Measurements from ENCODE around the gene GUCA2B. TPM values are rescaled to one million over a fixed set of nuclear protein-coding genes. Genes with fewer than 3 reads are reported as not detected.

GUCA2B gene
- total RNA-seq, 1 donor from 2014 or later = not detected

- H3K4me3 Mint-ChIP-seq (ENCODE audit: unreplicated experiment) = no peak overlapping the region
These were observed 25.4 kb upstream of the GUCA2B start for GRCh38 chr1:42127767-42128166.

DNA sequence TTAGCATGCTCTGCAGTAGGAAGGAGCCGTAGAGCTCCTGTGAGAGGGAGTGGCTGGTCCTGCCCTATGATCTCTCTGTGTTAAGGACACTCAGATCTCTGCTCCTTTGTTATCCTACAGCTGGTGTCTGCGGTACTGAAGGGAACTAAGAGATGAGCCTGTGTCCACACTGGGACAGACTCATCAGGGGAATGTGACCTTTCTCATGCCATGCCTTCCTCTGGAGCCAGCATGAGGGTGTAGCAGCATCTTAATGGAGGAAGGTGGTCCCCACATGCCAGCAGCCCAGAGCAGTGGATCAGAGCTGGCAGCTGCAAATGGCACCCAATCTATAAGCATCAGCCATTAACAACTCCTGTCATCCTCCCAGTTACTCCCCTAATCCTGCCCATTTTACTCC lies 24.7 kb upstream of the GUCA2B start:
- Mint-ChIP-seq H3K4me3 (ENCODE audit: unreplicated experiment) (no peak overlapping the region), H3K27me3 (ENCODE audit: low read depth, unreplicated experiment) (peaks cover 23% of the 10 kb centered on the region), H3K4me1 (ENCODE audit: low read depth, unreplicated experiment) (no peaks in the 10 kb centered on the region), H3K27ac (ENCODE audit: unreplicated experiment) (no peak overlapping the region), H3K9me3 (ENCODE audit: unreplicated experiment) (no peaks in the 10 kb centered on the region), H3K36me3 (ENCODE audit: low read depth, unreplicated experiment) (no peaks in the 10 kb centered on the region)
- FAIRE-seq (no peak), DNase-seq (ENCODE audit: low read depth) (no peak)
- H3K79me2 ChIP-seq (ENCODE audit: insufficient read depth, low read length) = no peaks in the 10 kb centered on the region
- H2AFZ ChIP-seq (ENCODE audit: low read depth, low read length) = no peak overlapping the region
- H3K4me3 ChIP-seq (ENCODE audit: insufficient read depth, low read depth, low read length) = no peak overlapping the region
- H3K9ac ChIP-seq (ENCODE audit: low read length) = no peak overlapping the region
- no peaks in the 10 kb centered on the region for H3K9me3 ChIP-seq (ENCODE audit: insufficient read depth, low read depth, low read length)
- no peak overlapping the region for H3K4me2 ChIP-seq (ENCODE audit: low read length)
- no peaks in the 10 kb centered on the region for H3K36me3 ChIP-seq (ENCODE audit: insufficient read depth, low read length)
- no peaks in the 10 kb centered on the region for H3K4me1 ChIP-seq (ENCODE audit: insufficient read depth, low read length)
- no peaks in the 10 kb centered on the region for H4K20me1 ChIP-seq (ENCODE audit: insufficient read depth, low read length)
- no peak for TF ChIP-seq EZH2 (IDR thresholded peaks at IDR 0.05; ENCODE audit: insufficient read depth, low read length)
- no peak for TF ChIP-seq CTCF (IDR thresholded peaks at IDR 0.05; ENCODE audit: insufficient read depth, low read depth, low read length)
- H3K27me3 ChIP-seq (ENCODE audit: insufficient read depth, low read length) = peaks cover 5% of the 10 kb centered on the region
- H3K27ac ChIP-seq (ENCODE audit: low read depth, low read length) = no peak overlapping the region

More at GRCh38 chr1:42127767-42128166, 25.4 kb upstream of the GUCA2B start:
- Histone ChIP-seq H3K4me3 (ENCODE audit: insufficient read depth, low read depth, low read length) (no peak overlapping the region), H3K9me3 (ENCODE audit: insufficient read depth, low read depth, low read length) (no peaks in the 10 kb centered on the region), H3K9ac (ENCODE audit: low read length) (no peak overlapping the region), H3K4me1 (ENCODE audit: insufficient read depth, low read length) (no peaks in the 10 kb centered on the region), H3K79me2 (ENCODE audit: insufficient read depth, low read length) (no peaks in the 10 kb centered on the region), H3K27me3 (ENCODE audit: insufficient read depth, low read length) (peaks cover 5% of the 10 kb centered on the region), H2AFZ (ENCODE audit: low read depth, low read length) (no peak overlapping the region), H3K4me2 (ENCODE audit: low read length) (no peak overlapping the region), H3K36me3 (ENCODE audit: insufficient read depth, low read length) (no peaks in the 10 kb centered on the region), H3K27ac (ENCODE audit: low read depth, low read length) (no peak overlapping the region), H4K20me1 (ENCODE audit: insufficient read depth, low read length) (no peaks in the 10 kb centered on the region)
- no peaks in the 10 kb centered on the region for H3K9me3 Mint-ChIP-seq (ENCODE audit: unreplicated experiment)
- H3K36me3 Mint-ChIP-seq (ENCODE audit: low read depth, unreplicated experiment) = no peaks in the 10 kb centered on the region
- H3K4me1 Mint-ChIP-seq (ENCODE audit: low read depth, unreplicated experiment) = no peaks in the 10 kb centered on the region
- no peak for DNase-seq (ENCODE audit: low read depth)
- peaks cover 23% of the 10 kb centered on the region for H3K27me3 Mint-ChIP-seq (ENCODE audit: low read depth, unreplicated experiment)
- FAIRE-seq = no peak
- TF ChIP-seq CTCF (IDR thresholded peaks at IDR 0.05; ENCODE audit: insufficient read depth, low read depth, low read length) (no peak), EZH2 (IDR thresholded peaks at IDR 0.05; ENCODE audit: insufficient read depth, low read length) (no peak)
- no peak overlapping the region for H3K27ac Mint-ChIP-seq (ENCODE audit: unreplicated experiment)

GRCh38 chr1:42128964-42129363 lies 24.2 kb upstream of the GUCA2B start:
- H3K4me1 Mint-ChIP-seq (ENCODE audit: low read depth, unreplicated experiment) = no peaks in the 10 kb centered on the region
- no peaks in the 10 kb centered on the region for H3K36me3 ChIP-seq (ENCODE audit: insufficient read depth, low read length)
- no peak overlapping the region for H3K4me3 ChIP-seq (ENCODE audit: insufficient read depth, low read depth, low read length)
- peaks cover 23% of the 10 kb centered on the region for H3K27me3 Mint-ChIP-seq (ENCODE audit: low read depth, unreplicated experiment)
- no peak for DNase-seq (ENCODE audit: low read depth)
- no peak overlapping the region for H3K4me3 Mint-ChIP-seq (ENCODE audit: unreplicated experiment)
- peaks cover 5% of the 10 kb centered on the region for H3K27me3 ChIP-seq (ENCODE audit: insufficient read depth, low read length)
- H3K9ac ChIP-seq (ENCODE audit: low read length) = no peak overlapping the region
- no peak overlapping the region for H3K4me2 ChIP-seq (ENCODE audit: low read length)
- no peaks in the 10 kb centered on the region for H3K79me2 ChIP-seq (ENCODE audit: insufficient read depth, low read length)
- H3K36me3 Mint-ChIP-seq (ENCODE audit: low read depth, unreplicated experiment) = no peaks in the 10 kb centered on the region
- FAIRE-seq = no peak
- no peaks in the 10 kb centered on the region for H4K20me1 ChIP-seq (ENCODE audit: insufficient read depth, low read length)
- H2AFZ ChIP-seq (ENCODE audit: low read depth, low read length) = no peak overlapping the region
- H3K9me3 ChIP-seq (ENCODE audit: insufficient read depth, low read depth, low read length) = no peaks in the 10 kb centered on the region
- no peak overlapping the region for H3K27ac Mint-ChIP-seq (ENCODE audit: unreplicated experiment)
- no peaks in the 10 kb centered on the region for H3K9me3 Mint-ChIP-seq (ENCODE audit: unreplicated experiment)
- H3K4me1 ChIP-seq (ENCODE audit: insufficient read depth, low read length) = no peaks in the 10 kb centered on the region
- TF ChIP-seq EZH2 (IDR thresholded peaks at IDR 0.05; ENCODE audit: insufficient read depth, low read length) = no peak
- no peak for TF ChIP-seq CTCF (IDR thresholded peaks at IDR 0.05; ENCODE audit: insufficient read depth, low read depth, low read length)
- H3K27ac ChIP-seq (ENCODE audit: low read depth, low read length) = no peak overlapping the region
